WTC11 (cell line): Measurements from ENCODE around the gene PIK3C2B. TPM values are rescaled to one million over a fixed set of nuclear protein-coding genes. Genes with fewer than 3 reads are reported as not detected.

Experiments used
- ATAC-seq: fragments of 200-7000 bp; cut with Tn5 transposase; 2 replicates; pipeline ENCODE4 v1.10.0; 2021; ENCODE audit warnings: mild to moderate bottlenecking, moderate library complexity
- CTCF ChIA-PET: fragments of 300-600 bp; sonication (Branson Sonifier 250); formaldehyde crosslinking; loops from one replicate; lab custom pipeline; 2021; ENCODE audit warnings: antibody characterized with exemption; lab: Charles Lee
- POLR2A ChIA-PET: fragments of 350-600 bp; sonication (Branson Sonifier 250); formaldehyde crosslinking; loops from one replicate; lab custom pipeline; 2021; ENCODE audit warnings: antibody characterized with exemption; lab: Charles Lee
- DNase-seq: peaks from one replicate; pipeline ENCODE4 v3.0.0; 2021; ENCODE audit warnings: low spot score
- H3K27ac Mint-ChIP-seq: 2 replicates; pipeline ENCODE4 v1.8.0; 2021; ENCODE audit warnings: mixed read lengths
- H3K27me3 Mint-ChIP-seq: 2 replicates; pipeline ENCODE4 v1.8.0; 2021; ENCODE audit warnings: low read depth, mild to moderate bottlenecking, moderate library complexity, mixed read lengths
- H3K36me3 Mint-ChIP-seq: 2 replicates; pipeline ENCODE4 v1.8.0; 2021; ENCODE audit warnings: mixed read lengths
- H3K4me1 Mint-ChIP-seq: 2 replicates; pipeline ENCODE4 v1.8.0; 2022; ENCODE audit warnings: mixed read lengths
- H3K4me3 Mint-ChIP-seq: 2 replicates; pipeline ENCODE4 v1.8.0; 2021; ENCODE audit warnings: mild to moderate bottlenecking, moderate library complexity, mixed read lengths
- H3K9me3 Mint-ChIP-seq: 2 replicates; pipeline ENCODE4 v1.8.0; 2021; ENCODE audit warnings: mixed read lengths
- ATF3 ChIP-seq: sonication (generic); formaldehyde crosslinking; conservative IDR thresholded peaks from 2 replicates; pipeline ENCODE4 v1.8.1; 2022; ENCODE audit warnings: mild to moderate bottlenecking, missing genetic modification reagents
- CREB1 ChIP-seq: sonication (generic); formaldehyde crosslinking; IDR thresholded peaks from 2 replicates; pipeline ENCODE4 v1.8.0; 2023; ENCODE audit warnings: mild to moderate bottlenecking, missing genetic modification reagents
- CREM ChIP-seq: sonication (generic); formaldehyde crosslinking; IDR thresholded peaks from 2 replicates; pipeline ENCODE4 v1.8.1; 2022; ENCODE audit warnings: mild to moderate bottlenecking, missing genetic modification reagents, moderate library complexity
- E2F4 ChIP-seq: sonication (generic); formaldehyde crosslinking; IDR thresholded peaks from 2 replicates; pipeline ENCODE4 v1.8.1; 2022; ENCODE audit warnings: low read depth, mild to moderate bottlenecking, moderate library complexity, missing genetic modification reagents, borderline replicate concordance
- ERG ChIP-seq: fragments of 250-450 bp; sonication (Bioruptor Pico); IDR thresholded peaks from 2 replicates; pipeline ENCODE4 v1.8.0; 2021; ENCODE audit warnings: mild to moderate bottlenecking
- ESRRA ChIP-seq: sonication (generic); formaldehyde crosslinking; IDR thresholded peaks from 2 replicates; pipeline ENCODE4 v1.8.1; 2022; ENCODE audit warnings: mild to moderate bottlenecking, missing genetic modification reagents, borderline replicate concordance
- ETV6 ChIP-seq: sonication (generic); formaldehyde crosslinking; IDR thresholded peaks from 2 replicates; pipeline ENCODE4 v1.8.1; 2022; ENCODE audit warnings: mild to moderate bottlenecking, missing genetic modification reagents
- GRHL2 ChIP-seq: fragments of 250-450 bp; sonication (Bioruptor Pico); IDR thresholded peaks from 2 replicates; pipeline ENCODE4 v1.8.0; 2022; ENCODE audit warnings: mild to moderate bottlenecking, moderate library complexity; ENCODE audit not compliant: insufficient replicate concordance, severe bottlenecking
- HMGXB4 ChIP-seq: sonication (generic); formaldehyde crosslinking; IDR thresholded peaks from 2 replicates; pipeline ENCODE4 v1.8.1; 2023; ENCODE audit warnings: mild to moderate bottlenecking, moderate library complexity, missing genetic modification reagents
- IRF1 ChIP-seq: sonication (generic); formaldehyde crosslinking; IDR thresholded peaks from 2 replicates; pipeline ENCODE4 v1.8.0; 2023; ENCODE audit warnings: missing genetic modification reagents
- IRF2 ChIP-seq: sonication (generic); formaldehyde crosslinking; IDR thresholded peaks from 2 replicates; pipeline ENCODE4 v1.8.0; 2022; ENCODE audit warnings: low read depth, missing genetic modification reagents, borderline replicate concordance
- JAZF1 ChIP-seq: fragments of 250-450 bp; sonication (Bioruptor Pico); IDR thresholded peaks from 2 replicates; pipeline ENCODE4 v1.9.0; 2021; ENCODE audit warnings: moderate library complexity, mild to moderate bottlenecking, inconsistent platforms
- MLX ChIP-seq: sonication (generic); formaldehyde crosslinking; IDR thresholded peaks from 2 replicates; pipeline ENCODE4 v1.8.1; 2023; ENCODE audit warnings: mild to moderate bottlenecking, missing genetic modification reagents, moderate library complexity
- MXD4 ChIP-seq: fragments of 250-450 bp; sonication (Bioruptor Pico); IDR thresholded peaks from 2 replicates; pipeline ENCODE4 v1.8.0; 2021; ENCODE audit warnings: mild to moderate bottlenecking, moderate library complexity, borderline replicate concordance
- NFATC4 ChIP-seq: fragments of 250-450 bp; sonication (Bioruptor Pico); IDR thresholded peaks from 2 replicates; pipeline ENCODE4 v1.9.0; 2021; ENCODE audit warnings: mild to moderate bottlenecking
- NFE2L1 ChIP-seq: sonication (generic); formaldehyde crosslinking; IDR thresholded peaks from 2 replicates; pipeline ENCODE4 v1.8.1; 2023; ENCODE audit warnings: missing genetic modification reagents
- NR1H2 ChIP-seq: sonication (generic); formaldehyde crosslinking; IDR thresholded peaks from 2 replicates; pipeline ENCODE4 v1.9.0; 2021; ENCODE audit warnings: mild to moderate bottlenecking, moderate library complexity, missing genetic modification reagents
- RELA ChIP-seq: sonication (generic); formaldehyde crosslinking; IDR thresholded peaks from 2 replicates; pipeline ENCODE4 v1.8.1; 2022; ENCODE audit warnings: missing genetic modification reagents, mild to moderate bottlenecking, borderline replicate concordance
- SMAD4 ChIP-seq: sonication (generic); formaldehyde crosslinking; IDR thresholded peaks from 2 replicates; pipeline ENCODE4 v1.8.0; 2022; ENCODE audit warnings: mild to moderate bottlenecking, missing genetic modification reagents
- SOX15 ChIP-seq: fragments of 250-450 bp; sonication (Bioruptor Pico); IDR thresholded peaks from 2 replicates; pipeline ENCODE4 v1.9.0; 2021; ENCODE audit warnings: mild to moderate bottlenecking
- TP53 ChIP-seq: sonication (generic); formaldehyde crosslinking; IDR thresholded peaks from 2 replicates; pipeline ENCODE4 v1.8.1; 2023; ENCODE audit warnings: mild to moderate bottlenecking, missing genetic modification reagents
- USF1 ChIP-seq: sonication (generic); formaldehyde crosslinking; IDR thresholded peaks from 2 replicates; pipeline ENCODE4 v1.8.0; 2022; ENCODE audit warnings: mild to moderate bottlenecking, missing genetic modification reagents
- ZNF232 ChIP-seq: sonication (generic); formaldehyde crosslinking; IDR thresholded peaks from 2 replicates; pipeline ENCODE4 v1.8.0; 2022; ENCODE audit warnings: mild to moderate bottlenecking, missing genetic modification reagents
- ZNF396 ChIP-seq: fragments of 250-450 bp; sonication (Bioruptor Pico); IDR thresholded peaks from 2 replicates; pipeline ENCODE4 v1.8.0; 2021; ENCODE audit warnings: mild to moderate bottlenecking, moderate library complexity, borderline replicate concordance
- ZNF425 ChIP-seq: fragments of 250-450 bp; sonication (Bioruptor Pico); conservative IDR thresholded peaks from 2 replicates; pipeline ENCODE4 v1.9.0; 2021; ENCODE audit warnings: mild to moderate bottlenecking
- total RNA-seq: library from RNA; stranded (reverse); gene quantifications from 3 replicates; pipeline ENCODE4 v1.2.3, GENCODE V29; 2021

Gene PIK3C2B
- total RNA-seq, 1 experiment from 2014 or later: 27.7 TPM

- ATAC-seq (no peak), DNase-seq (no peak)
- H3K4me1 Mint-ChIP-seq: no peaks in the 10 kb centered on the region
- H3K4me3 Mint-ChIP-seq: no peak overlapping the region
- TF ChIP-seq NFE2L1 (no peak), MXD4 (CRISPR knock-in tag) (no peak), SOX15 (no peak), ZNF425 (CRISPR knock-in tag) (no peak), IRF2 (CRISPR knock-in tag) (no peak), JAZF1 (CRISPR knock-in tag) (no peak), ZNF396 (CRISPR knock-in tag) (no peak), SMAD4 (CRISPR knock-in tag) (no peak), HMGXB4 (CRISPR knock-in tag) (no peak), GRHL2 (CRISPR knock-in tag) (no peak), CREB1 (CRISPR knock-in tag) (no peak), ETV6 (CRISPR knock-in tag) (no peak), USF1 (CRISPR knock-in tag) (no peak), ESRRA (CRISPR knock-in tag) (no peak), TP53 (CRISPR knock-in tag) (no peak), IRF1 (CRISPR knock-in tag) (no peak)
- H3K27ac Mint-ChIP-seq: no peak overlapping the region
- no peaks in the 10 kb centered on the region for H3K27me3 Mint-ChIP-seq
- H3K9me3 Mint-ChIP-seq: no peaks in the 10 kb centered on the region
- CTCF ChIA-PET: interaction anchor here (1.4 kb wide), 1 partner anchor 276 kb away, joined by 5 read pairs; no protein-coding TSS in a partner anchor
- peaks cover 74% of the 10 kb centered on the region for H3K36me3 Mint-ChIP-seq
- POLR2A ChIA-PET: interaction anchor here (0.9 kb wide), 1 partner anchor 15 kb away, joined by 3 read pairs; the partner anchor contains the start of gene MDM4
Observed at GRCh38 chr1:204530932-204531331, 36.3 kb upstream of the PIK3C2B start.

- Mint-ChIP-seq H3K36me3 (peaks cover 75% of the 10 kb centered on the region), H3K9me3 (0 out of 2 replicates have a peak, but pooled peaks cover 2% of the 10 kb centered on the region)
- no peak for TF ChIP-seq CREM (CRISPR knock-in tag)
- no peak for TF ChIP-seq NR1H2 (CRISPR knock-in tag)
- no peak for TF ChIP-seq USF1 (CRISPR knock-in tag)
- TF ChIP-seq JAZF1 (CRISPR knock-in tag): no peak
- TF ChIP-seq ZNF396 (CRISPR knock-in tag): no peak
- no peak for TF ChIP-seq ERG (CRISPR knock-in tag)
- TF ChIP-seq MLX (CRISPR knock-in tag): no peak
- no peak for TF ChIP-seq ZNF232 (CRISPR knock-in tag)
- TF ChIP-seq NFATC4 (CRISPR knock-in tag): no peak
- TF ChIP-seq RELA: no peak
- TF ChIP-seq E2F4 (CRISPR knock-in tag): no peak
- TF ChIP-seq ATF3 (CRISPR knock-in tag): no peak
- TF ChIP-seq, all 79 proteins: peak for 0
- Mint-ChIP-seq H3K27ac (no peak overlapping the region), H3K4me3 (no peak overlapping the region), H3K27me3 (no peaks in the 10 kb centered on the region), H3K4me1 (peaks cover 7% of the 10 kb centered on the region)
- no peak for DNase-seq
- POLR2A ChIA-PET: no interaction called here
- ATAC-seq: no peak
- CTCF ChIA-PET: interaction anchor here (0.6 to 1.6 kb wide), 3 partner anchors 36 to 277 kb away, joined by 3 to 5 read pairs (median 3); no protein-coding TSS in a partner anchor
Observed at GRCh38 chr1:204529371-204529895, 34.8 kb upstream of the PIK3C2B start.
